Lower lobe of right lung (tissue), 2 donors: ENCODE data around the gene MYL5. TPM values are rescaled to one million over a fixed set of nuclear protein-coding genes. Genes with fewer than 3 reads are reported as not detected.
"Not testable (repeated sequence)": the region's sequence is repeated elsewhere in the genome, so short reads cannot be mapped to it uniquely, and the experiment has no call there.

ENCODE experiments used
- ATAC-seq, 2 donors: fragments of 200-7000 bp; cut with Tn5 transposase; one replicate each; pipeline ENCODE4 v1.9.1; 2020 to 2022; ENCODE audit warnings: mild to moderate bottlenecking in 2 of 2, moderate library complexity in 2 of 2
- DNase-seq: peaks from one replicate; pipeline ENCODE4 v3.0.0-alpha.2; 2020
- H3K27ac ChIP-seq: fragments of 200-600 bp; one replicate; pipeline ENCODE4 v1.8.0; 2022
- H3K27me3 ChIP-seq: fragments of 200-600 bp; one replicate; pipeline ENCODE4 v1.8.0; 2022; ENCODE audit warnings: low read depth
- H3K36me3 ChIP-seq: fragments of 200-600 bp; one replicate; pipeline ENCODE4 v1.8.0; 2022; ENCODE audit warnings: mild to moderate bottlenecking
- H3K4me1 ChIP-seq: fragments of 200-600 bp; one replicate; pipeline ENCODE4 v1.8.0; 2022
- H3K4me3 ChIP-seq: fragments of 200-600 bp; one replicate; pipeline ENCODE4 v1.8.0; 2022; ENCODE audit warnings: mild to moderate bottlenecking
- H3K9me3 ChIP-seq: fragments of 200-600 bp; one replicate; pipeline ENCODE4 v1.8.0; 2022
- CTCF ChIP-seq: fragments of 200-600 bp; IDR thresholded peaks from one replicate; pipeline ENCODE4 v1.8.0; 2022; ENCODE audit warnings: antibody characterized with exemption, mild to moderate bottlenecking
- intact Hi-C: fragments of 100-400 bp; cut with DNase I; formaldehyde crosslinking; loops from one replicate; pipeline ENCODE4 v1.11.0; 2022
- total RNA-seq: library from RNA; stranded (reverse); fragmentation: NEBNext Ultra II Directional; extraction: Animal tissue kit (Norgen Biotek cat#: 25700); gene quantifications from one replicate; pipeline ENCODE4 v1.2.1, GENCODE V29; 2021
- donor health status: DM: no; HTN: yes; CAD: no; lungs with severe emphysema.

The MYL5 gene
- total RNA-seq, 1 donor from 2014 or later = 9.7 TPM

GRCh38 chr4:703336-704197 is 29.2 kb downstream of the MYL5 start:
- DNase-seq (no peak), ATAC-seq (no peak)
- no peak overlapping the region for H3K4me3 ChIP-seq
- H3K27me3 ChIP-seq = no peaks in the 10 kb centered on the region
- no peaks in the 10 kb centered on the region for H3K36me3 ChIP-seq
- no peak overlapping the region for H3K27ac ChIP-seq
- no peak for TF ChIP-seq CTCF
- intact Hi-C loops = no loop called here
- H3K4me1 ChIP-seq = peaks cover 19% of the 10 kb centered on the region
- no peaks in the 10 kb centered on the region for H3K9me3 ChIP-seq

GRCh38 chr4:704198-704891 is 30.0 kb downstream of the MYL5 start:
- Histone ChIP-seq H3K9me3 (no peaks in the 10 kb centered on the region), H3K4me3 (no peak overlapping the region), H3K36me3 (no peaks in the 10 kb centered on the region), H3K27ac (no peak overlapping the region), H3K27me3 (no peaks in the 10 kb centered on the region), H3K4me1 (peaks cover 24% of the 10 kb centered on the region)
- TF ChIP-seq CTCF = no peak
- DNase-seq (no peak), ATAC-seq (no peak)
- intact Hi-C loops = no loop called here

- no peaks in the 10 kb centered on the region for H3K9me3 ChIP-seq
- intact Hi-C loops = no loop called here
- H3K4me1 ChIP-seq = peaks cover 25% of the 10 kb centered on the region
- peak overlapping the region; percentile 91 for H3K27ac ChIP-seq
- ATAC-seq = no peak
- no peak for TF ChIP-seq CTCF
- H3K36me3 ChIP-seq = no peaks in the 10 kb centered on the region
- H3K27me3 ChIP-seq = no peaks in the 10 kb centered on the region
- peak overlapping the region; percentile 88 for H3K4me3 ChIP-seq
- no peak for DNase-seq
Observed at GRCh38 chr4:704971-705277, 30.6 kb downstream of the MYL5 start.

GRCh38 chr4:705278-706082 is 31.1 kb downstream of the MYL5 start, which contains the start of gene PCGF3:
Gene PCGF3 (plus strand): TSS chr4:705832. CDS start chr4:733681, 27,849 bp downstream.
- no peaks in the 10 kb centered on the region for H3K9me3 ChIP-seq
- no peak for TF ChIP-seq CTCF
- peaks cover 3% of the 10 kb centered on the region for H3K36me3 ChIP-seq
- ATAC-seq (peak; percentile 98), DNase-seq (peak; percentile 98)
- H3K27ac ChIP-seq = peak within 1 kb of the TSS; percentile 91
- H3K27me3 ChIP-seq = no peaks in the 10 kb centered on the region
- peaks cover 24% of the 10 kb centered on the region for H3K4me1 ChIP-seq
- intact Hi-C loops = no loop called here
- H3K4me3 ChIP-seq = peak within 1 kb of the TSS; percentile 88

GRCh38 chr4:706083-706633 is 31.8 kb downstream of the MYL5 start:
- ATAC-seq, H3K9me3 ChIP-seq, DNase-seq, H3K27me3 ChIP-seq, intact Hi-C loops, H3K36me3 ChIP-seq: not testable (repeated sequence)
- H3K4me1 ChIP-seq = peaks cover 24% of the 10 kb centered on the region
- peak overlapping the region; percentile 91 for H3K27ac ChIP-seq
- peak overlapping the region; percentile 88 for H3K4me3 ChIP-seq
